Measurements from ENCODE around the gene PRKCB.
"Not testable (repeated sequence)": the region's sequence is repeated elsewhere in the genome, so short reads cannot be mapped to it uniquely, and the experiment has no call there.

PRKCB gene

GRCh38 chr16:24132048-24132796, 296.4 kb downstream of the PRKCB start:
- no peak for DNase-seq (ENCODE audit: low read depth, low spot score)

DNA sequence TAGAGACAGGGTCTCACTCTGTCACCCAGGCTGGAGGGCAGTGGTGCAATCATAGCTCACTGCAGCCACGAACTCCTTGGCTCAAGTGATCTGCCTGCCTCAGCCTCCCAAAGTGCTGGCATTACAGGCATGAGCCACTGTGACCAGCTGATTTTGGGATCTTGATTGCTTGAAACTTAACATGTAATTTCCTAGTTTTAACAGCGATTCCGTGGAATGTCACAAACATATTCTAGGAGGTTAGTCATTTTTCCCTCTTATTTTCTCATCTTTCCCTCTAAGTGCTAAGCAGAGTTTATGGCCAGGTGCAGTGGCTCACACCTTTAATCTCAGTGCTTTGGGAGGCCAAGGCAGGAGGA, 297.0 kb downstream of the PRKCB start:
- no peak for DNase-seq (ENCODE audit: low read depth, low spot score)

DNA sequence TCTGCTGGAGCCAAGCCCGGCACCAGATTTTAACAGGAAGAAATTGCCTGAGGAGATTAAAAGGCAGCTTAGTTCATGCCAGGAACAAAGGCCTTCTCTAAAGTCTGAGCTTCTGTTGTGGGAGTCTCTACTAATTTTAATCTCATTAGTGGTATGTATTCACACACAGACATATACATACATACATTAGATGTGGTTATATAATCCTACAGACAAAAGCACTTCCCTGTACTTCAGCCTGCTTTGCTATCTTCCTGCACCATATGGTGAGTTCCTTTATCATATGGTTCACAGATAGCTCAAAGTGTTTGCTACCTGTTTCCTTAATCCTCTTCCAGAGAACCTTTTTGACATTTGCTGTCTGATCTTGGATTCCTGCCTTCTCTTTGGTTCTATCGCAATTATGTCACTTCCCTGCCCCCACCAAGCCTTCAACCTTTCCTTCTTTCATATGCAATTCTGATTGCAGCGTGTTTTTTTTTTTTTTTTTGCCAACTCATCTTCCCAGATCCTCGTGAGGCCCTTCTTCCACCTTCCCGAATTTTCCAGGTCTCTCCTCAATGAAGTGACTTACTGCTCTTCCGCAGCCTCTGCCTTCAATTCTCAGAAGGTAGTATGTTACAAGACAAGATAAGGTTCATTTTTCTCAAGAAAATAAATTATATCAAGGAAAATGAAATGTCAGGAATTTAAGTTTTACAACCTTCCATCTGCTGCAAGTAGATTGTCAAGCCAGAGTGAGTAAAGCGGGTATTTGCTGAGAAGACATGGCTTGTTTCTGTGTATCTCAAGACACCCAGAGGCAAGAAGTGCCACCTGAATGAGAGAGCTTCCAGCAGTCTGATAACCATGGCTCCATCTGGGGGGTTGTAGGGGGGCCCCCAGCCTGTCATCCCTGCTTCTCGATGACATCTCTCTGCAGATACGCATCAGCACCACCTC, 300.1 kb downstream of the PRKCB start:
- no peak for DNase-seq (ENCODE audit: low read depth, low spot score)

GRCh38 chr16:24138024-24138423, 302.2 kb downstream of the PRKCB start:
- DNase-seq (ENCODE audit: low read depth, low spot score): no peak

DNA sequence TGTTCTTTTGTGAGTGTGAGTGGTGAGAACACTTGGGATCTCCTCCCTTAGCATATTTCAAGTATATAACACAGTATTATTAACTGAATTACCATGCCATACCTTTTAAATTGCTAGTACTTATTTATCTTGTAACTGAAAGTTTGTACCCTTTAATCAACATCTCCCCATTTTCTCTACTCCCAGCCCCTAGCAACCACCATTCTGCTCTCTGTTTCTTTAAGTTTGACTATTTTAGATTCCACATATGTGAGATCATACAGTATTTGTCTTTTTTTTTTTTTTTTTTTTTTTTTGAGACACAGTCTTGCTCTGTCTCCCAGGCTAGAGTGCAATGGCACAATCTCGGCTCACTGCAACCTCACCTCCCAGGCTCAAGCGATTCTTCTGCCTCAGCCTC, 302.8 kb downstream of the PRKCB start:
- no peak for DNase-seq (ENCODE audit: low read depth, low spot score)

DNA sequence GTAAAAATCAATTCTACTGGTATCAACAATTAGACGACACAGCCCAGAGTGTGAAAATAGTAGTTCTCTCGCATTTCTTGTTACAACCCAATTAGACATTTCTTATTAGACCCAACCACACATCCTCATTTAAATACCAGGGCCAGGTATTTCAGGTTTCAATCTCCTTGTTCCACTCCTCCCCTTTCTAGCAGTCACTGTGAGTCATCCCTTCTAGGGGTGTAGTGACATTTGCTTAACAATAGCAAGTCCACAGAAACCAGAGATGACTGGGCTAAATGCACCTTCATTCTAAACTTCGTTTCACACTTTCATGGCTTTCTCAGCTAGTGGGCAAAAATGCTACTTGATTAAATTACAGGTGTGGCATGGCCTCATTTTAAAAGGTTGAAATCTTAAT, 303.5 kb downstream of the PRKCB start:
- peak; percentile 56 for DNase-seq (ENCODE audit: low read depth, low spot score)

DNA sequence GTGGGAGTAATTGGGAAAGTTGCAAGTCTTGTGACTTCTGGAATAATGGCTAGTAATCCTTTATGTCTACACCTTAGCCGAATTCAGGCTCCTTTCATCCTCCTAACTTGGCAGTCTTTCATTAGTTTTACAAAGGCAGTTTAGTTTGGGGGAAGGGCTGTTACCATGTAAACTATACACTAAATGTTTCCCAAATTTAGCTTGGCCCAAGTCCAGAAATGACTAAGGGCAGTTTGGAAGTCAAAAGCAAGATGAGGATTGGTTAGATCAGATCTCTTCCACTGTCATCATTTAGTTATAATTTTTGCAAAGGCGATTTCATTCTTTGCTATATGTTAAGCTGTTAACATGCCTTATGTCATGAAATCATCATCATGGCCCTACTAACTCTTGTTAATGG, 304.9 kb downstream of the PRKCB start:
- DNase-seq (ENCODE audit: low read depth, low spot score): no peak

GRCh38 chr16:24141466-24141865, 305.7 kb downstream of the PRKCB start:
- DNase-seq (ENCODE audit: low read depth, low spot score): no peak

- no peak for DNase-seq (ENCODE audit: low read depth, low spot score)
Observed at GRCh38 chr16:24141917-24142316, 306.1 kb downstream of the PRKCB start.

DNA sequence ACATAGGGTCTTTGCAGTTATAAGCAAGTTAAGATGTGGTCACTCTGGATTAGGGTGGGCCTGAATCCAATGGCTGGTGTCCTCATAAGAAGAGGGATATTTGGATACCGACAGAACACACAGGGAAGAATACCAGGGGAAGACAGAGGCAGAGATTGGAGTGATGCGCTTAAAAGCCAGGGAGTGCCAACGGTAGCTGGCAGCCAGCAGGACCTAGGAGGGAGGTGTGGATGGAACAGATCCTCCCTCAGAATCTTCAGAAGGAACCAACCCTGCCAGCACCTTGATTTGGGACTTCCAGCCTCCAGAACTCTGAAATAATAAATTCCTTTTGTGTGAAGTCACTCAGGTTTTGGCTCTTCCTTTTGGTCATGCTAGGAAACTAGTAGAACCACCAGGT, 310.1 kb downstream of the PRKCB start:
- no peak for DNase-seq (ENCODE audit: low read depth, low spot score)

DNA sequence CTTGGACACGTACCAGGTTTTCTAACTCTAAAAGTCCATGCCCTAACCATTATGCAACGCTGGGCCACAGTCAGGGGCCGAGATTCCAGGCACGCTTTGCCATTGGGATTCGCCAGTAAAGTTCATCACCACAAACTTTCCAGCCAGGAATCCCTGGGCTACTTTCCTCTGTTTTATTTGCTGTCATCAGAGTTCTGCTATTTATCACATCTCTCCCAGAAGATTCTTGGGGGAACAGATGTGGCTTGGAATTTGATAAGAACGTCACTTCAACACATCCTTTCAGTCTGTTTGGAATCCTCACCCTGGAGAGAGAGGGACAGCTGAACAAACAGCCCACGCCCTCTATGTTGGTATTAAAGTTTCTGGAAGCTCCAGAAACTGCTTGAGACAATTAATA, 310.7 kb downstream of the PRKCB start:
- no peak for DNase-seq (ENCODE audit: low read depth, low spot score)

DNA sequence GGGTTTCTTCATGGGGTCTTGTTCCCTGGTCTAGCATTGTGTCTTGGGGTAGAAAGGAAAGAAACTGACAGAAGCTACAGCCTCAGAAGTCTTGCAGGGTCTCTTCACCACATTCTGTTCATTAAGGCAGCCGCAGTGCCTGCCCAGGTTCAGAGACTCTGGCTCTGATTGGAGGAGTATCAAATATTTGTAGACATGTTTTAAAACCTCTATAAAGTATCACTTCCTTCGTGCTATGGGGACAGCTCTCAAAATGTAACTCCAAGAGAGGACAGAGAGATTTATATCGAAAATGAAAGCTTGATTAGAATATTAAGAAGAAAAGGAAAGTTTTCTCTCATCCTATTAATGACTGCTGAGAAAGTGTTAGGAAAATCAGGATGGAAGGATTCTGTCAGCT, 313.3 kb downstream of the PRKCB start:
- DNase-seq (ENCODE audit: low read depth, low spot score): no peak

DNA sequence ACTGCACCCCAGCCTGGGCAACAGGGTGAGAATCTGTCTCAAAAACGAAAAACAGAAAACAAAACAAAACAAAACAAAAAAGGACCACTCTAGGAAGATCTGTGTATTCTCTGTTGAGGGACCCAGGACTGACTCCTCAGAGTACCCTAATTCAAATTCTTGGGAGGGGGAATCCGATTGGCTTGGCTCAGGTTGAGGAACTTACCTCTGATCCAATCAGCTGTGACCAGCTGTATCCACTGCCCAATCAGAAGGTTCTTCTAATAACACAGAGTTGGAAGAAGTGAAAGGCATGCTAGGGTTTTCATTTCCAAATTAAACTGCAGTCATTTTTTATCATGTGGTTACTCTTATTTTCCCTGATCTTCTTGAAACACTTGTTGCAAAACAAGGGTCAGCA, 314.5 kb downstream of the PRKCB start:
- no peak for DNase-seq (ENCODE audit: low read depth, low spot score)

DNA sequence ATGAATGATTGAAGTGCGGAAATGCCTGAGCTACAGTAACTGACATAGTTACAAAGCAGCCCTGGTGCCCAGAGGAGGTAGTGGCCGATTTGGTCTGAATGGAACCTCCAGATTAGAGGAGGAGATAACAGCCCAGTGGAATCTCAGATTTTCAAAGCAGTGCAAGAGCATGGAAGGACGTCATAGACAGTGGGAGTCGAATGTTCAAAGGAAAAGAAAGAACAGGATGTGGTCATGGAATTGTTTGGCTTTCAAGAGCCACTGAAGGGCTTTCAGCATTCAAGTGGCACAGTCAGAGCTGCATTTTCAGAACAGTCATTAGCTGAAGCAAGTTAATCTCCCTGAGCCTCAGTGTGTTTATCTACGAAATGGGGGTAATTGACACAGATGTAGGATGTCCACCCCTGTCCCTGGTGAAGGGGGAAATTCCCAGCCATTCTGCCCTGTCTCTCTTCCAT, 315.7 kb downstream of the PRKCB start:
- DNase-seq (ENCODE audit: low read depth, low spot score): peak; percentile 84

DNA sequence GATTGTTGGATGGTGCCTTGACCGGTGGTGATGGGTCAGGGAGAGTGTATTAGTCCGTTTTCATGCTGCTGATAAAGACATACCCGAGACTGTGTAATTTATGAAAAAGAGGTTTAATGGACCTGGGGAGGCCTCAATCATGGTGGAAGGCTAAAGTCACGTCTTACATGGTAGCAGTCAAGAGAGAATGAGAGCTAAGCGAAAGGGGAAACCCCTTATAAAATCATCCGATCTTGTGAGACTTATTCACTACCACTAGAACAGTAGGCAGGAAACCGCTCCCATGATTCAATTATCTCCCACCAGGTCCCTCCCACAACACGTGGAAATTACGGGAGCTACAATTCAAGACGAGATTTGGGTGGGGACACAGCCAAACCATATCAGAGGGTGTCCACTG, 316.3 kb downstream of the PRKCB start:
- not testable (repeated sequence) for DNase-seq (ENCODE audit: low read depth, low spot score)

GRCh38 chr16:24152826-24153225, 317.0 kb downstream of the PRKCB start:
- DNase-seq (ENCODE audit: low read depth, low spot score): peak; percentile 42

DNA sequence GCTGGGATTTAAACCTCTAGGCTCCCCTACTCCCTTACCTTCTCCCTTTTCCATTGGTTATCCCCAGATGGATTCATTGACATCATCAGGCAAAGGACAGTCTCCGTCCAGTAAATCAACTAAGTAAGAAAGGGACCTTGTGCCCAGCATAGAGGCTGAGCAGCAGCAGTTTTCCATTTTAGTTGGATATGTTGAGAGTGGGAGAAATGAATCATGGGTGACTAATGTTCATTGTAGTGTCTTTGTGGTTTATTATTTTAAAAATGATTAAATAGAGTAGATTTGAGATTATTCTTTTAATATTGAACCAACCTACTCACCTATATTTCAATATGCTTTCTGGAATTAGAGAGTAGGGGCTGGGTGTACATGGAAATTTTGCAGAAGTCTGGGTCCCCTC, 321.0 kb downstream of the PRKCB start:
- no peak for DNase-seq (ENCODE audit: low read depth, low spot score)

DNA sequence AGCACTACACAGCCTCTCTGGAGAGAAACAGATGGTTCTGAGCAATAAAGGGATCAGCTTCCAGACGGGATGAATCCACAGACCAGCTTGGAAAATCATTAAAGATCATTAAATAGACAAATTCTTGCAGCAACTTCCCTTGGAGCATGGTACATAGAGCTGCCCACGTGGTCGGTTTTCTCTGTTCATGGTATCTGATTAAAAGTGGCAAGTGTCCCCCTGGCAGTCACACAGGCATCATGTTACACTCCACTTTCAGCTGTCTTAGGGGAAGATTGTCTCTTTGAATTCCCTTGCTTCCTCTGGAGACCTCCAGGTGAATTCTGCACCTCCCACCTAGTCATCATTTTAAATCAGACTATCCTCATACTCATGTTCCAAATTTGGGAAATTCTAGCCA, 328.2 kb downstream of the PRKCB start:
- DNase-seq (ENCODE audit: low read depth, low spot score): no peak

- no peak for DNase-seq (ENCODE audit: low read depth, low spot score)
Observed at GRCh38 chr16:24164416-24164815, 328.6 kb downstream of the PRKCB start.

- DNase-seq (ENCODE audit: low read depth, low spot score): no peak
Observed at GRCh38 chr16:24165273-24165672, 329.5 kb downstream of the PRKCB start.

- no peak for DNase-seq (ENCODE audit: low read depth, low spot score)
Observed at GRCh38 chr16:24166661-24167528, 331.1 kb downstream of the PRKCB start.

DNA sequence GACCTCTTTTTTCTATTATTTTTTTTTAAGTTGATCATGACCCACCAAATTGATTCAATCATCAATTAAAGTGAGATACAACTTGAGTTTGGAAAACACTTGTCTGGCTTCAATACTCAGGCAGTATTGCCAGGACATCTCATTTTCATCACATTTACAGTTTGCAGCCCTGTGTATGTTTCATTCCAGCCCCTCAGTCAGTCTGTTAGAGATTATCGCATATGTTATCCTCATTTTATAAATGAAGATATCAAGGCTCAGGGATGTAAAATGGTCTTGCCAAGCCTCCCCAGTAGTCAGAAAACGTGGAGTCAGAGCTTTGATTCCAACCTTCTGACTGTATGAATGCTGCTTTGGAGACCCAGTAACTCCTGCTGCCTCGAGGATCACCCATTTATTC, 333.1 kb downstream of the PRKCB start:
- no peak for DNase-seq (ENCODE audit: low read depth, low spot score)
